MM.1S (cell line): ENCODE data around the gene THSD7B.

ENCODE experiments used
- DNase-seq: peaks from one replicate; pipeline ENCODE4 v3.0.0-alpha.2; 2015
- H2AFZ ChIP-seq: fragments of 300-600 bp; sonication (generic); 2 replicates; pipeline ENCODE4 v1.6.0; 2016; ENCODE audit warnings: antibody characterized with exemption, low read length
- H3F3A ChIP-seq: fragments of 300-600 bp; sonication (generic); 2 replicates; pipeline ENCODE4 v1.6.1; 2016; ENCODE audit warnings: mild to moderate bottlenecking, antibody characterized with exemption, low read length, moderate library complexity, mixed read lengths; ENCODE audit not compliant: insufficient read depth
- H3K27ac ChIP-seq: fragments of 300-600 bp; sonication (generic); 2 replicates; pipeline ENCODE4 v1.5.1; 2016; ENCODE audit warnings: mild to moderate bottlenecking, low read length
- H3K27me3 ChIP-seq: fragments of 300-600 bp; sonication (generic); replicated peaks from 2 replicates; pipeline ENCODE4 v1.6.0; 2016; ENCODE audit warnings: low read length; ENCODE audit not compliant: insufficient read depth
- H3K36me3 ChIP-seq: fragments of 300-600 bp; sonication (generic); replicated peaks from 2 replicates; pipeline ENCODE4 v1.6.1; 2016; ENCODE audit warnings: mild to moderate bottlenecking, low read length, mixed read lengths; ENCODE audit not compliant: insufficient read depth
- H3K4me1 ChIP-seq: fragments of 300-600 bp; sonication (generic); 2 replicates; pipeline ENCODE4 v1.6.1; 2016; ENCODE audit warnings: low read length, mixed read lengths
- H3K4me2 ChIP-seq: fragments of 300-600 bp; sonication (generic); 2 replicates; pipeline ENCODE4 v1.6.0; 2016; ENCODE audit warnings: low read depth, low read length
- H3K4me3 ChIP-seq: fragments of 300-600 bp; sonication (generic); 2 replicates; pipeline ENCODE4 v1.5.1; 2016; ENCODE audit warnings: low read length, mixed read lengths
- H3K79me2 ChIP-seq: fragments of 300-600 bp; sonication (generic); 2 replicates; pipeline ENCODE4 v1.6.1; 2016; ENCODE audit warnings: mixed run types, low read length, mixed read lengths
- H3K9ac ChIP-seq: fragments of 300-600 bp; sonication (generic); 2 replicates; pipeline ENCODE4 v1.6.1; 2016; ENCODE audit warnings: low read length, mixed read lengths
- H3K9me2 ChIP-seq: fragments of 300-600 bp; sonication (generic); replicated peaks from 2 replicates; pipeline ENCODE4 v1.6.1; 2016; ENCODE audit warnings: mild to moderate bottlenecking, low read length, mixed read lengths; ENCODE audit not compliant: insufficient read depth
- H3K9me3 ChIP-seq: fragments of 300-600 bp; sonication (generic); replicated peaks from 2 replicates; pipeline ENCODE4 v1.6.1; 2016; ENCODE audit warnings: mild to moderate bottlenecking, low read length, mixed read lengths; ENCODE audit not compliant: insufficient read depth
- H4K20me1 ChIP-seq: fragments of 300-600 bp; sonication (generic); 2 replicates; pipeline ENCODE4 v1.6.1; 2016; ENCODE audit warnings: mild to moderate bottlenecking, low read length, moderate library complexity, mixed read lengths; ENCODE audit not compliant: insufficient read depth
- CTCF ChIP-seq: fragments of 300-600 bp; sonication (generic); IDR thresholded peaks from 2 replicates; pipeline ENCODE4 v1.5.1; 2016; ENCODE audit warnings: antibody characterized with exemption, low read length, mixed read lengths
- EZH2 ChIP-seq: fragments of 300-600 bp; sonication (generic); optimal IDR thresholded peaks from 2 replicates; pipeline ENCODE3; 2017; ENCODE audit warnings: low read depth, mild to moderate bottlenecking, antibody characterized with exemption, low read length, mixed read lengths
- EZH2phosphoT487 ChIP-seq: fragments of 300-600 bp; sonication (generic); IDR thresholded peaks from 2 replicates; pipeline ENCODE4 v1.6.1; 2018; ENCODE audit warnings: antibody characterized with exemption, low read length

THSD7B gene

GRCh38 chr2:137674991-137675390 is 909.6 kb downstream of the THSD7B start:
- no peaks in the 10 kb centered on the region for H3K9me2 ChIP-seq
- H4K20me1 ChIP-seq = no peaks in the 10 kb centered on the region
- DNase-seq = no peak
- no peak overlapping the region for H3K27ac ChIP-seq
- TF ChIP-seq CTCF (no peak), EZH2phosphoT487 (no peak), EZH2 (no peak)
- H3K4me1 ChIP-seq = no peaks in the 10 kb centered on the region
- no peak overlapping the region for H3K4me2 ChIP-seq
- no peaks in the 10 kb centered on the region for H3K27me3 ChIP-seq
- H3K36me3 ChIP-seq = no peaks in the 10 kb centered on the region
- H3K79me2 ChIP-seq = no peaks in the 10 kb centered on the region
- no peak overlapping the region for H2AFZ ChIP-seq
- H3K9me3 ChIP-seq = no peaks in the 10 kb centered on the region
- no peaks in the 10 kb centered on the region for H3F3A ChIP-seq
- H3K4me3 ChIP-seq = no peak overlapping the region
- H3K9ac ChIP-seq = no peak overlapping the region

GRCh38 chr2:137675584-137676327 is 910.4 kb downstream of the THSD7B start:
- Histone ChIP-seq H3K4me3 (no peak overlapping the region), H2AFZ (no peak overlapping the region), H3K4me1 (no peaks in the 10 kb centered on the region), H3K9me2 (no peaks in the 10 kb centered on the region), H3K9me3 (no peaks in the 10 kb centered on the region), H3F3A (no peaks in the 10 kb centered on the region), H3K36me3 (no peaks in the 10 kb centered on the region), H4K20me1 (no peaks in the 10 kb centered on the region), H3K79me2 (no peaks in the 10 kb centered on the region), H3K27me3 (no peaks in the 10 kb centered on the region), H3K9ac (no peak overlapping the region), H3K27ac (no peak overlapping the region), H3K4me2 (no peak overlapping the region)
- no peak for DNase-seq
- TF ChIP-seq CTCF = no peak
- TF ChIP-seq EZH2phosphoT487 = no peak
- no peak for TF ChIP-seq EZH2

GRCh38 chr2:137676346-137676745 is 911.0 kb downstream of the THSD7B start:
- Histone ChIP-seq H2AFZ (no peak overlapping the region), H3K9me3 (no peaks in the 10 kb centered on the region), H3K9ac (no peak overlapping the region), H3K36me3 (no peaks in the 10 kb centered on the region), H3K9me2 (no peaks in the 10 kb centered on the region), H4K20me1 (no peaks in the 10 kb centered on the region), H3K27me3 (no peaks in the 10 kb centered on the region), H3K4me2 (no peak overlapping the region), H3K79me2 (no peaks in the 10 kb centered on the region), H3K4me3 (no peak overlapping the region), H3F3A (no peaks in the 10 kb centered on the region), H3K4me1 (no peaks in the 10 kb centered on the region), H3K27ac (no peak overlapping the region)
- TF ChIP-seq EZH2phosphoT487 = no peak
- no peak for TF ChIP-seq EZH2
- no peak for TF ChIP-seq CTCF
- no peak for DNase-seq
